HG03354 (cell line): Measurements from ENCODE around the gene CDK5RAP3.
"Not testable (repeated sequence)": the region's sequence is repeated elsewhere in the genome, so short reads cannot be mapped to it uniquely, and the experiment has no call there.

Experiments
- ATAC-seq: cut with Tn5 transposase; IDR thresholded peaks from one replicate; pipeline ENCODE4 v1.9.1; 2021; ENCODE audit warnings: mild to moderate bottlenecking; ENCODE audit not compliant: unreplicated experiment, poor library complexity, severe bottlenecking

Gene CDK5RAP3

GRCh38 chr17:47970725-47971499 lies at the start of gene CDK5RAP3:
Gene CDK5RAP3 (plus strand): TSS chr17:47971113. CDS start chr17:47971147, 34 bp downstream.
- peak; percentile 95 for ATAC-seq

DNA sequence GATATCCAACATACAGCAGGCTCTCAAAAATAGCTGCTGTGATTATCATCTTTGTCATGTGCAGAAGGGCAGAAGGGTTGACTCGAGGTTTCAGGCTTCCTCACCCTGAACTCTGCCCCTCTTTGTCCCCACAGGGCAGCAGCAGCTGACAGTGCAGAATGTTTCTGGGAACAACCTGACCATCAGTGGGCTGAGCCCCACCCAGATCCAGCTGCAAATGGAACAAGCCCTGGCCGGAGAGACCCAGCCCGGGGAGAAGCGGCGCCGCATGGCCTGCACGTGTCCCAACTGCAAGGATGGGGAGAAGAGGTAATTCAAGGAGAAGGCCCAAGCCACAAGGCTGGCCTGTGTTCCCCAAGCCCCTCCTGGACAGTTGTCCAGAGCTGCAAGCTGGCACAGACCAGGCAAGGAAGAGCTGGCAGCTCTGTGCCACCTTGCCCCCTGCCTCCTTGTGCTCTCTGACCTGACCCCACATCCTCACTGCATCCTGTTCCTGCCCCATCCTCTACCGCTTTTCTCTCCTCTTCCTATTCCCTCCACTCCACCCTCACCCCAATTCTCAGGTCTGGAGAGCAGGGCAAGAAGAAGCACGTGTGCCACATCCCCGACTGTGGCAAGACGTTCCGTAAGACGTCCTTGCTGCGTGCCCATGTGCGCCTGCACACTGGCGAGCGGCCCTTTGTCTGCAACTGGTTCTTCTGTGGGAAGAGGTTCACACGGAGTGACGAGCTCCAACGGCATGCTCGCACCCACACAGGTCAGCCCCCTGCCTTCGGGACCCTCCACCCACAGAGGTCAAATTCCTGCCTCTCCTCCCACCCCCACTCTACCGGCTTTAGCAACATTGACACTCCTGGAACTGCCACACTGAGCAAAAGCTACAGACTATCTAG lies 45.9 kb upstream of the CDK5RAP3 start:
- ATAC-seq = no peak

DNA sequence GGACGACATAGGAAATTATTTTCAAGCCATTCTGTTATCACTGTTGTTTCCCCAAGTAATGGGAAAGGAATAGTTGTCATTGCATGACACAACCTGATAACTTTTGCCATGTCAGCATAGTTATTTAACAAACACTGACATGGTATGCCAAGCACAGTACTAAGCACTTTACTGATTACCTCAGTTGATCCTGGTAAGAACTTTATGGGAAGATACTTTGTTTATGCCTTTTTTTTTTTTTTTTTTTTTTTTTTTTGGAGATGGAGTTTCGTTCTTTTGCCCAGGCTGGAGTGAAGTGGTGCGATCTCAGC lies 45.3 kb upstream of the CDK5RAP3 start:
- ATAC-seq = no peak

GRCh38 chr17:47927821-47928400 lies 43.0 kb upstream of the CDK5RAP3 start:
- no peak for ATAC-seq

- no peak for ATAC-seq
Observed at GRCh38 chr17:47928415-47928814, 42.5 kb upstream of the CDK5RAP3 start.

DNA sequence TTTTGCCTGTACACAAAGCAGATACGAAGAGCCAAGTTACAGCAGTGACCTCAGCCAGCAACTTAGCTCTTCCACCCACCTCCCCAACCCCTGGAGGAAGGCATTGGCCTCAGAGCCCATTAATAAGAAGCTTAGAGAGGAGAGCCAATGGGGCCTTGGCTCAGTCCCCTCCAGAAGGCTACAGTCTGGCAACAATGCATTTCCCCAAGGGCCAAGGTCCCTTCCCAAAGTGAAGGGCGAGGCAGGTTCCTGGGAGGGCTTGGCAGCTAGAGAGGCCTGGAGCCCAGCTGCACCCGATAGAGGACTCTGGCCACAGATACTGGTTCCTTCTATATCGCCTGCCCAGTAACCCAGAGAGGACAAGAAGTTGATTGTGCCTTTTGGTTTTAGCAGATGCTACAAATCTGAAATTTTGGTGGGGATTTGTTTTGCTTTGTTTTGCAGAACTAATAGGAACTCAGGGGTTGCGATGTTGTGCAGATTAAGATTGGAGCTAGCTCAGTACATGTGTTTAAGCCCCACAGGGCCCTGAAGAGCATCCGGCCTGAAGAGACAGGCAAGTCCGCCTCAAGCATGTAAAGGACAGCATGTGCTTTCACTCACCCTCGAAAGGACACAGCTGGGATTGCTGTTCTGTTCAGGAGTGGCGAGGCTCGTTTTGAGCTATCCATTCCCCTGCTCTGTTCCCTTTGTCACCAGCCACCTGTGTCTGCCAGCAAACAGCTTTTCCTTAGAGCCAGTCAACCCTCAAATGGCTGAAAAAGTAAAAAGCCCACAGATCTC lies 41.5 kb upstream of the CDK5RAP3 start:
- ATAC-seq = no peak

- no peak for ATAC-seq
Observed at GRCh38 chr17:47931848-47932247, 39.1 kb upstream of the CDK5RAP3 start.

DNA sequence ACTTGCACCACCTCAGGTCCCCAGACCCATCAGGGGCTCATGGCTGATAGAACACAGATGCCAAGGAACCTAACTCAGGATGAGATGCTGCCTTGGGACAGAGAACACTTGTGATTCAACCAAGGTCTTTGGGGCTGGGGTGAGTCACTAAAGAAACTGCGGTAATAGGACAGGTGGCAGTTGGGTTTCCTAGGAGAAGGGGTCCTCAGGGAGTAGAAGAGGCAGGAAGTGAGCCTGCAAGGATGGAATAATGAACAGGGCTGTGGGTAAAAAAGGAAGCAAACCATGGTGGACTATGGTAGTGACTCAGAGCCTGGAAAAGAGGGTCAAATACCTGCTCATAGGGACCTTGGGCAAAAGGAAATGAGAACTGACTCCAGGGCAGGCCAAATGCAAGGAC lies 36.1 kb upstream of the CDK5RAP3 start:
- ATAC-seq = no peak

DNA sequence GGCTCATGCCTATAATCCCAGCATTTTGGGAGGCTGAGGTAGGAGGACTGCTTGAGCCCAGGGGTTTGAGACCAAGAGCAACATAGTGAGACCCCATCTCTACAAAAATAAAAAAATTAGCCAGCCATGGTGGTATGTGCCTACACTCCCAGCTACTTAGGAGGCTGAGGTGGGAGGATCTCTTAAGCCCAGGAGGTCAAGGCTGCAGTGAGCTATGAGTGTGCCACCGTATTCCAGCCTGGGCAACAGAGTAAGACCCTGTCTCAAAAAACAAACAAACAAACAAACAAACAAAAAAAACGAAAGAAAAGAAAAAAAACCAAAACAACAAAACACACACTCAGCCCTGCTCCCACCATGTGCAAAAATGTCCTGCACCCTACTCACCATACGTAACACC lies 35.4 kb upstream of the CDK5RAP3 start:
- not testable (repeated sequence) for ATAC-seq

GRCh38 chr17:47935961-47936360 lies 35.0 kb upstream of the CDK5RAP3 start:
- no peak for ATAC-seq

DNA sequence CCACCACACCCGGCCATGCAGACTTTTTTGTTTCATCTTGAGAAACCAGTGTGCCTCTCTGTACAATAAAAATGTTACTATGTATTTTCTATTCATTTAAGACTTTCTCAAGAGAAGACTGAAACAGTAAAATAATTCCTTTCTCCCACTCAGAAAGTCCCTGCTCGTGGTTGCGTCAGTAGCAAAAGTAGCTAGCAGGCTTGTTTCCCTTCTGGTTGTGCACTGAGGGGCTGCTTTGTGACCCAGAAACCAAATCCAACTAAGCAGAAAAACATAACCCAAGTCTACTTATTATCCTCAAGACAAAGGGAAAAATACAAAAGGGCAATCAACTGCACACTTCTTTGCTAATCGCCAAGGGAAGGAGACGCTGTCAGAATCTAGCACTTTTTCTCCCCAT lies 33.0 kb upstream of the CDK5RAP3 start:
- ATAC-seq = no peak

DNA sequence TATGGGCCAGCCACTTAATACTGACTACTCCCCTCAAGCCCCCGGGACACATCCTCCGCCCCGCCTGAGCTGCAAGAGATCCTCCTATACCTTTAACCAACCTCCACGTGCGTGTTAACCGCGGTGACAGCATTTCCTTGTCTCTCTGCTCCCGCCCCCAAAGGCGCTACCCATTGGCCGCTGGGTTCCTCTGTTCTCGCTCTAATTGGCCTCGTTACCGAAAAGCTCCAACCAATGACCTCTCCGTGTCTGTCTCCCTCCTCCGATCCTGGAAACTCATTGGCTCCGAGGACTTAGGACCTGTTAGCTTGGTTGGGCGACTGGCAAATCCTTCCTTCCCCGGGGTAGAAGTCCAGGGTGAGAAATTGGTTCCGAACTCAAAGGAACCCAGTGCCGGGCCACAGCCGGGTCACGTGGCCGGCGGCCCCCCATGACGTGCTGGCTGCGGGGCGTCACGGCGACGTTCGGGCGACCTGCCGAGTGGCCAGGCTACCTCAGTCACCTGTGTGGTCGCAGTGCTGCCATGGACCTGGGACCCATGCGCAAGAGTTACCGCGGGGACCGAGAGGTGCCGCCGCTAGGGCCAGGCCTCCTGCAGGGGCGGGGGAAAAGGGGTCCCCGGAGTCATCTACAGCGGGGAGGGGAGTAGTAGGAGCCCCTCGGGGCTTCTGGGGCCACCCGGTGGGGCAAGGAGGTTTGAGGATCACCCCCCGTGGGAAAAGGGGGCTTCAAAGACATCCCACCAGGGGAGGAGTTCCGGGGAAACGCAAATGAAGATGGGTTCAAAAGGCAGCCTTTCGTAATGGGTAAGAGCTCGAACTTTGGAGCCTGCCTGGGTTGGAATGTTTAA lies 29.4 kb upstream of the CDK5RAP3 start, which contains the start of gene PNPO:
Gene PNPO, plus strand, starts transcription at position 326 of the 850 bp plus-strand sequence. Its CDS starts 105 bp downstream, at position 431.
- ATAC-seq = peak; percentile 93

DNA sequence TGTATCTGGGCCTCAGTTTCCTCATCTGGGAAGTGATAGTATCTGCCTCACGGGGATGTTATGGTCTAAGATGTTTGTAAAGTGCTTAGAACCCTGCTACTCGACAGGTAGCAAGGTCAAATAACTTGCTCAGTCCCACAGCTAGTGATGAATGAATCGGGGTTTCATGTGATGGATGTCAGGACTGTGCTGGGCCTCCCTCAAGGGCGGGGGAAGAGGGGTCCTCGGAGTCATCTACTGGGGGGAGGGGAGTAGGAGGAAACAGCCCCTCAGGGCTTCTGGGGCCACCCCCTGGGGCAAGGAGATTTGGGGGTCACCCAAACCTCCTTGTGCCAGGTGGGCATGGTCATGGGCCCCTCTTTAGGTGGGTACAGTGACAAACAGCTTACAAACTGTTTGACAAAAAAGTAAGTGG lies 28.8 kb upstream of the CDK5RAP3 start:
- ATAC-seq = no peak

GRCh38 chr17:47942568-47942967 lies 28.3 kb upstream of the CDK5RAP3 start:
- no peak for ATAC-seq

DNA sequence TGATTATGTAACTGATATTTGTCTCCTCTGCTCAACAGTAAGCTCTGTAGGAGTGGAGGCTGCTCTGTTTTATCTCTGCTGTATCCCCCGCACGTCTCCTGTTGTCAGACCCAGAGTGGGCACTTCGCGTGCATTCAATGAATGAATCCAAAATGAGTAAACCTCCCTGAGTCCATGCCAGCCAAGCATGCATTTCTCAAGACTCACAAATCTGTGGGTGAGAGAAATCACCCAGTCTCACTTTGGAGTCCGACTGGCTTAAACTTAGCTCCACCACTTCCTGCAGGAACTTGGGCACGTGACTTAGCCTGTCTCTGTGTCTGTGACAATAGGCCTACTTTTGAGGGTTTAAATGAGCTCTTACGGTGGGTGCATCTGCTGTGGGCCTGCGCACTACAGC lies 25.8 kb upstream of the CDK5RAP3 start:
- ATAC-seq = no peak

DNA sequence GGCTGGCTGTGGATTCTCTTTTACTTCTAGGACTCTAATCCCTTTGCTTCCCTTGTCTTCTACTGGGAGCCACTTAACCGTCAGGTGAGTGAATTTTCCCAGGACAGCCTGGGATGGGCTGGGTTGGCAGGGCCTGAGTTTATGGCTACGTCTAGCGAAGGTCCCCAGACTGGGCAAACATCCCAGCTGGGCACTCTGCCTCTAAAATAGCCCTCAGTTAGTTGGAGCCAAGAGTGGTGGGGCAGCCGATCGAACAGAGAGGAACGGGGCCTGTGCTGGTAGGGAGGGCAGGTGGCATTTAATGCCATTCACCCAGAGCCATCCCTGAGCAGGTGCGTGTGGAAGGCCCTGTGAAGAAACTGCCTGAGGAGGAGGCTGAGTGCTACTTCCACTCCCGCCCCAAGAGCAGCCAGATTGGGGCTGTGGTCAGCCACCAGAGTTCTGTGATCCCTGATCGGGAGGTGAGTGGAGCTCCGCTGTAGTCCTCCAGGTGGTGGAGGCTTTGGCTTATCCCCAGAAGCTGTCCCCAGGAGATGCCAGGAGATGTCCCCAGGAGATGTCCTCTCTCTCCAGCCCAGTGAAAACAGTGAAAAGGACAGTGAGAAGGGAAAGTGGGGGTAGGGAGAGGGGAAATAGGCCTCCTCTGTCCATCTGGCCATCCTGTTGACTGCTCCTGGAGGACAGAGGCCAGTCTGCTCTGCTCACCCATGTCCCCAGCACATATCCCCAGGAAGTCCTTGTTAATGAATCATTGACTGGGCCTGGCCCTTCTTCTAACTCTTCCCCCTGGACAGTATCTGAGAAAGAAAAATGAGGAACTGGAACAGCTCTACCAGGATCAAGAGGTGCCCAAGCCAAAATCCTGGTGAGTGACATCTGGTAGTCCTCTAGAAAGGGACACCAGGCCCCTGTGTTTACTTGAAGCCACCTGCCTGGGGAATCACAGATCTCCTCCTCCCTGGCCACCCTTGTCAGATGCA lies 25.1 kb upstream of the CDK5RAP3 start:
- ATAC-seq = no peak

- ATAC-seq = no peak
Observed at GRCh38 chr17:47946516-47946915, 24.4 kb upstream of the CDK5RAP3 start.

- ATAC-seq = peak; percentile 68
Observed at GRCh38 chr17:47946929-47947397, 23.9 kb upstream of the CDK5RAP3 start.
